ENCODE data around the gene DAW1. TPM values are rescaled to one million over a fixed set of nuclear protein-coding genes. Genes with fewer than 3 reads are reported as not detected.

Gene DAW1
- total and polyA plus RNA-seq, 4 donors, result not detected

DNA sequence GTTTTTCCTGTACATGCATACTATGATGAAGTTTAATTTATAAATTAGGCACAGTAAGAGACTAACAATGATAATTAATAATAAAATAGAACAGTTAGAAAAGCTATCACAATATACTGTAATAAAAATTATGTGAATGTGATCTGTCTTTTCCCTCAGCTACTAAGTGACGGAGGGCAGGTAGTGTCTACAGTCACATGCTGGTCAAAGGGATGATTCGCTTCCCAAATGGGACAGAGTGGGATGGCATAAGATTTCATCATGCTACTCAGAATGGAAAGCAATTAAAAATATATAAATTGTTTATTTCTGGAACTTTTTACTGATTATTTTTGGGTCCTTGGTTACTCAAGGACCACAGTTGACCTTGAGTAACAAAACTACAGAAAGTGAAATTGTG is 71.5 kb downstream of the DAW1 start:
- 65% methylated on average over 2 of the region's 2 CpGs for WGBS
- no peaks in the 10 kb centered on the region for H3K36me3 ChIP-seq (ENCODE audit: control insufficient read depth in 4 of 4, insufficient read depth in 3 of 4, low read depth in 1 of 4, low read length in 3 of 4)
- DNase-seq (ENCODE audit: low spot score), result no peak
- H3K9me3 ChIP-seq (ENCODE audit: control insufficient read depth in 4 of 4, low read length in 3 of 4), result peaks cover 0 to 6% (median 2%) of the 10 kb centered on the region in 4 donors
- H3K4me1 ChIP-seq (ENCODE audit: control insufficient read depth in 4 of 4, insufficient read depth in 4 of 4, low read length in 3 of 4), result no peaks in the 10 kb centered on the region
- H3K9ac ChIP-seq (ENCODE audit: low read depth in 1 of 2, low read length in 2 of 2), result no peak overlapping the region
- TF ChIP-seq SP1 (IDR thresholded peaks at IDR 0.05) (no peak), EGR1 (IDR thresholded peaks at IDR 0.05; ENCODE audit: low read depth in 2 of 2) (no peak), FOXA1 (IDR thresholded peaks at IDR 0.05) (no peak), RAD21 (IDR thresholded peaks at IDR 0.05) (no peak), HNF4G (IDR thresholded peaks at IDR 0.05) (no peak)
- TF ChIP-seq, protein P1, sequence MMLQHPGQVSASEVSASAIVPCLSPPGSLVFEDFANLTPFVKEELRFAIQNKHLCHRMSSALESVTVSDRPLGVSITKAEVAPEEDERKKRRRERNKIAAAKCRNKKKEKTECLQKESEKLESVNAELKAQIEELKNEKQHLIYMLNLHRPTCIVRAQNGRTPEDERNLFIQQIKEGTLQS (IDR thresholded peaks at IDR 0.05), result no peak
- no peaks in the 10 kb centered on the region for H3K27me3 ChIP-seq (ENCODE audit: control insufficient read depth in 4 of 4, insufficient read depth in 4 of 4, low read length in 3 of 4)
- no peak overlapping the region for H3K4me3 ChIP-seq (ENCODE audit: low read depth in 1 of 3, low read length in 3 of 3)
- no peak overlapping the region for H3K27ac ChIP-seq (ENCODE audit: low read depth in 1 of 2, low read length in 2 of 2)

DNA sequence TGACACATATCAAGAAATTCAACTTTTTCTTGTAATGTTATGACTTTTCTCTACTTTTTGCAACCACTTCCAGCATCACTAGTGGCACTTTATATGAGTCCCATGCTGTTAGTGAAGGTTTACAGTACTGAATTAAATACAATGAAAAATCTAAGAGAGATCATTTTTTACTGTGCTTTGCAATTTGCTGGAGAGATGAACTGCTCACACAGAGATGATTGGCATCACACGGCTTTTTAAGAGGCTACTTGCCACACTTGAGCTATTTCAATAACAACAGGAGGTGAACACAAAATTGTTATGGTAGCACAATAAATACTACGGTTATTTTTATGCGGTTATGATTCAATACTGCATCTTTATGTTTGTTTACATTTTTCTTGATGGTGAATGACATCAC is 88.9 kb downstream of the DAW1 start:
- H3K9me3 ChIP-seq (ENCODE audit: control insufficient read depth in 4 of 4, low read length in 3 of 4), result no peaks in the 10 kb centered on the region
- H3K4me3 ChIP-seq (ENCODE audit: low read depth in 1 of 3, low read length in 3 of 3), result no peak overlapping the region
- H3K36me3 ChIP-seq (ENCODE audit: control insufficient read depth in 4 of 4, insufficient read depth in 3 of 4, low read depth in 1 of 4, low read length in 3 of 4), result no peaks in the 10 kb centered on the region
- no peak overlapping the region for H3K9ac ChIP-seq (ENCODE audit: low read depth in 1 of 2, low read length in 2 of 2)
- H3K4me1 ChIP-seq (ENCODE audit: control insufficient read depth in 4 of 4, insufficient read depth in 4 of 4, low read length in 3 of 4), result no peaks in the 10 kb centered on the region
- no peak overlapping the region for H3K27ac ChIP-seq (ENCODE audit: low read depth in 1 of 2, low read length in 2 of 2)
- H3K27me3 ChIP-seq (ENCODE audit: control insufficient read depth in 4 of 4, insufficient read depth in 4 of 4, low read length in 3 of 4), result no peaks in the 10 kb centered on the region
- TF ChIP-seq, protein P2, sequence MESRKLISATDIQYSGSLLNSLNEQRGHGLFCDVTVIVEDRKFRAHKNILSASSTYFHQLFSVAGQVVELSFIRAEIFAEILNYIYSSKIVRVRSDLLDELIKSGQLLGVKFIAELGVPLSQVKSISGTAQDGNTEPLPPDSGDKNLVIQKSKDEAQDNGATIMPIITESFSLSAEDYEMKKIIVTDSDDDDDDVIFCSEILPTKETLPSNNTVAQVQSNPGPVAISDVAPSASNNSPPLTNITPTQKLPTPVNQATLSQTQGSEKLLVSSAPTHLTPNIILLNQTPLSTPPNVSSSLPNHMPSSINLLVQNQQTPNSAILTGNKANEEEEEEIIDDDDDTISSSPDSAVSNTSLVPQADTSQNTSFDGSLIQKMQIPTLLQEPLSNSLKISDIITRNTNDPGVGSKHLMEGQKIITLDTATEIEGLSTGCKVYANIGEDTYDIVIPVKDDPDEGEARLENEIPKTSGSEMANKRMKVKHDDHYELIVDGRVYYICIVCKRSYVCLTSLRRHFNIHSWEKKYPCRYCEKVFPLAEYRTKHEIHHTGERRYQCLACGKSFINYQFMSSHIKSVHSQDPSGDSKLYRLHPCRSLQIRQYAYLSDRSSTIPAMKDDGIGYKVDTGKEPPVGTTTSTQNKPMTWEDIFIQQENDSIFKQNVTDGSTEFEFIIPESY (IDR thresholded peaks at IDR 0.05), result no peak
- TF ChIP-seq, protein P1 (IDR thresholded peaks at IDR 0.05), result no peak
- no peak for TF ChIP-seq GABPA (IDR thresholded peaks at IDR 0.05 in 1 of 2, conservative IDR thresholded peaks at IDR 0.05 in 1 of 2)
- TF ChIP-seq FOXA1 (IDR thresholded peaks at IDR 0.05), result no peak
- TF ChIP-seq RXRA (IDR thresholded peaks at IDR 0.05), result no peak
- TF ChIP-seq, protein P3, sequence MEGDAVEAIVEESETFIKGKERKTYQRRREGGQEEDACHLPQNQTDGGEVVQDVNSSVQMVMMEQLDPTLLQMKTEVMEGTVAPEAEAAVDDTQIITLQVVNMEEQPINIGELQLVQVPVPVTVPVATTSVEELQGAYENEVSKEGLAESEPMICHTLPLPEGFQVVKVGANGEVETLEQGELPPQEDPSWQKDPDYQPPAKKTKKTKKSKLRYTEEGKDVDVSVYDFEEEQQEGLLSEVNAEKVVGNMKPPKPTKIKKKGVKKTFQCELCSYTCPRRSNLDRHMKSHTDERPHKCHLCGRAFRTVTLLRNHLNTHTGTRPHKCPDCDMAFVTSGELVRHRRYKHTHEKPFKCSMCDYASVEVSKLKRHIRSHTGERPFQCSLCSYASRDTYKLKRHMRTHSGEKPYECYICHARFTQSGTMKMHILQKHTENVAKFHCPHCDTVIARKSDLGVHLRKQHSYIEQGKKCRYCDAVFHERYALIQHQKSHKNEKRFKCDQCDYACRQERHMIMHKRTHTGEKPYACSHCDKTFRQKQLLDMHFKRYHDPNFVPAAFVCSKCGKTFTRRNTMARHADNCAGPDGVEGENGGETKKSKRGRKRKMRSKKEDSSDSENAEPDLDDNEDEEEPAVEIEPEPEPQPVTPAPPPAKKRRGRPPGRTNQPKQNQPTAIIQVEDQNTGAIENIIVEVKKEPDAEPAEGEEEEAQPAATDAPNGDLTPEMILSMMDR (IDR thresholded peaks at IDR 0.05; ENCODE audit: low read depth, low read length, missing input control), result no peak
- TF ChIP-seq TAF1 (conservative IDR thresholded peaks at IDR 0.05), result no peak
- TF ChIP-seq HNF4G (IDR thresholded peaks at IDR 0.05), result no peak
- TF ChIP-seq, protein P4, sequence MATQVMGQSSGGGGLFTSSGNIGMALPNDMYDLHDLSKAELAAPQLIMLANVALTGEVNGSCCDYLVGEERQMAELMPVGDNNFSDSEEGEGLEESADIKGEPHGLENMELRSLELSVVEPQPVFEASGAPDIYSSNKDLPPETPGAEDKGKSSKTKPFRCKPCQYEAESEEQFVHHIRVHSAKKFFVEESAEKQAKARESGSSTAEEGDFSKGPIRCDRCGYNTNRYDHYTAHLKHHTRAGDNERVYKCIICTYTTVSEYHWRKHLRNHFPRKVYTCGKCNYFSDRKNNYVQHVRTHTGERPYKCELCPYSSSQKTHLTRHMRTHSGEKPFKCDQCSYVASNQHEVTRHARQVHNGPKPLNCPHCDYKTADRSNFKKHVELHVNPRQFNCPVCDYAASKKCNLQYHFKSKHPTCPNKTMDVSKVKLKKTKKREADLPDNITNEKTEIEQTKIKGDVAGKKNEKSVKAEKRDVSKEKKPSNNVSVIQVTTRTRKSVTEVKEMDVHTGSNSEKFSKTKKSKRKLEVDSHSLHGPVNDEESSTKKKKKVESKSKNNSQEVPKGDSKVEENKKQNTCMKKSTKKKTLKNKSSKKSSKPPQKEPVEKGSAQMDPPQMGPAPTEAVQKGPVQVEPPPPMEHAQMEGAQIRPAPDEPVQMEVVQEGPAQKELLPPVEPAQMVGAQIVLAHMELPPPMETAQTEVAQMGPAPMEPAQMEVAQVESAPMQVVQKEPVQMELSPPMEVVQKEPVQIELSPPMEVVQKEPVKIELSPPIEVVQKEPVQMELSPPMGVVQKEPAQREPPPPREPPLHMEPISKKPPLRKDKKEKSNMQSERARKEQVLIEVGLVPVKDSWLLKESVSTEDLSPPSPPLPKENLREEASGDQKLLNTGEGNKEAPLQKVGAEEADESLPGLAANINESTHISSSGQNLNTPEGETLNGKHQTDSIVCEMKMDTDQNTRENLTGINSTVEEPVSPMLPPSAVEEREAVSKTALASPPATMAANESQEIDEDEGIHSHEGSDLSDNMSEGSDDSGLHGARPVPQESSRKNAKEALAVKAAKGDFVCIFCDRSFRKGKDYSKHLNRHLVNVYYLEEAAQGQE (IDR thresholded peaks at IDR 0.05), result no peak
- TF ChIP-seq, protein P5, sequence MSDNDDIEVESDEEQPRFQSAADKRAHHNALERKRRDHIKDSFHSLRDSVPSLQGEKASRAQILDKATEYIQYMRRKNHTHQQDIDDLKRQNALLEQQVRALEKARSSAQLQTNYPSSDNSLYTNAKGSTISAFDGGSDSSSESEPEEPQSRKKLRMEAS (IDR thresholded peaks at IDR 0.05), result no peak
- TF ChIP-seq JUND (IDR thresholded peaks at IDR 0.05), result no peak
- TF ChIP-seq EGR1 (IDR thresholded peaks at IDR 0.05; ENCODE audit: low read depth in 2 of 2), result no peak
- no peak for TF ChIP-seq NR2F2 (IDR thresholded peaks at IDR 0.05)
- TF ChIP-seq HNF4A (conservative IDR thresholded peaks at IDR 0.05), result no peak
- no peak for TF ChIP-seq SP1 (IDR thresholded peaks at IDR 0.05)
- TF ChIP-seq YY1 (IDR thresholded peaks at IDR 0.05), result no peak
- WGBS, result 73% methylated on average over 3 of the region's 3 CpGs
- no peak for DNase-seq (ENCODE audit: low spot score)
